Measurements from ENCODE around the gene PYROXD2.
"Not testable (repeated sequence)": the region's sequence is repeated elsewhere in the genome, so short reads cannot be mapped to it uniquely, and the experiment has no call there.

Gene PYROXD2

GRCh38 chr10:98388101-98388655, 26.8 kb downstream of the PYROXD2 start:
- no peak overlapping the region for H3K27ac ChIP-seq (ENCODE audit: low read length)
- ATAC-seq (ENCODE audit: insufficient read depth, low read depth), result no peak
- peaks cover 16% of the 10 kb centered on the region for H3K4me1 ChIP-seq (ENCODE audit: insufficient read depth, low read length)
- no peaks in the 10 kb centered on the region for H3K79me2 ChIP-seq (ENCODE audit: insufficient read depth, low read length)
- H3K36me3 ChIP-seq (ENCODE audit: insufficient read depth, low read length), result no peaks in the 10 kb centered on the region
- no peak for DNase-seq
- H3K27me3 ChIP-seq (ENCODE audit: insufficient read depth, low read length, poor library complexity), result no peaks in the 10 kb centered on the region
- TF ChIP-seq CTCF (IDR thresholded peaks at IDR 0.05; ENCODE audit: borderline replicate concordance, extremely low read depth, low read length, poor library complexity, severe bottlenecking) (no peak), EZH2 (IDR thresholded peaks at IDR 0.05; ENCODE audit: borderline replicate concordance, low read depth, low read length, severe bottlenecking) (no peak)
- no peak overlapping the region for H2AFZ ChIP-seq (ENCODE audit: low read depth, low read length)
- no peak overlapping the region for H3K4me2 ChIP-seq (ENCODE audit: insufficient read depth, low read length)
- H4K20me1 ChIP-seq (ENCODE audit: insufficient read depth, low read length), result peaks cover 2% of the 10 kb centered on the region
- no peaks in the 10 kb centered on the region for H3K9me3 ChIP-seq (ENCODE audit: insufficient read depth, low read length, severe bottlenecking)
- H3K9ac ChIP-seq (ENCODE audit: low read depth, low read length), result no peak overlapping the region
- no peak overlapping the region for H3K4me3 ChIP-seq (ENCODE audit: low read depth in 1 of 2, low read length in 2 of 2)

- no peak overlapping the region for H3K27ac ChIP-seq (ENCODE audit: low read length)
- H4K20me1 ChIP-seq (ENCODE audit: insufficient read depth, low read length), result no peaks in the 10 kb centered on the region; the same call in 1 of the 2 replicates
- no peak overlapping the region for H3K9ac ChIP-seq (ENCODE audit: low read depth, low read length)
- H2AFZ ChIP-seq (ENCODE audit: low read depth, low read length), result no peak overlapping the region
- no peak overlapping the region for H3K4me2 ChIP-seq (ENCODE audit: insufficient read depth, low read length)
- ATAC-seq (ENCODE audit: insufficient read depth, low read depth) (no peak), DNase-seq (no peak)
- no peaks in the 10 kb centered on the region for H3K79me2 ChIP-seq (ENCODE audit: insufficient read depth, low read length)
- no peaks in the 10 kb centered on the region for H3K36me3 ChIP-seq (ENCODE audit: insufficient read depth, low read length)
- H3K4me3 ChIP-seq (ENCODE audit: low read depth in 1 of 2, low read length in 2 of 2), result no peak overlapping the region
- H3K27me3 ChIP-seq (ENCODE audit: insufficient read depth, low read length, poor library complexity), result peaks cover 3% of the 10 kb centered on the region
- TF ChIP-seq EZH2 (IDR thresholded peaks at IDR 0.05; ENCODE audit: borderline replicate concordance, low read depth, low read length, severe bottlenecking) (no peak), CTCF (IDR thresholded peaks at IDR 0.05; ENCODE audit: borderline replicate concordance, extremely low read depth, low read length, poor library complexity, severe bottlenecking) (no peak)
- H3K4me1 ChIP-seq (ENCODE audit: insufficient read depth, low read length), result no peaks in the 10 kb centered on the region
- H3K9me3 ChIP-seq (ENCODE audit: insufficient read depth, low read length, severe bottlenecking), result no peaks in the 10 kb centered on the region
Observed at GRCh38 chr10:98384531-98385133, 30.4 kb downstream of the PYROXD2 start.

GRCh38 chr10:98383869-98384268, 31.1 kb downstream of the PYROXD2 start:
- no peak overlapping the region for H3K9ac ChIP-seq (ENCODE audit: low read depth, low read length)

GRCh38 chr10:98383134-98383667, 31.8 kb downstream of the PYROXD2 start:
- not testable (repeated sequence) for H3K4me2 ChIP-seq (ENCODE audit: insufficient read depth, low read length); DNase-seq; H3K36me3 ChIP-seq (ENCODE audit: insufficient read depth, low read length); H4K20me1 ChIP-seq (ENCODE audit: insufficient read depth, low read length); H3K9ac ChIP-seq (ENCODE audit: low read depth, low read length); H3K4me1 ChIP-seq (ENCODE audit: insufficient read depth, low read length); H3K9me3 ChIP-seq (ENCODE audit: insufficient read depth, low read length, severe bottlenecking); H3K27me3 ChIP-seq (ENCODE audit: insufficient read depth, low read length, poor library complexity); ATAC-seq (ENCODE audit: insufficient read depth, low read depth); H3K27ac ChIP-seq (ENCODE audit: low read length); H3K79me2 ChIP-seq (ENCODE audit: insufficient read depth, low read length); H3K4me3 ChIP-seq (ENCODE audit: low read depth in 1 of 2, low read length in 2 of 2); H2AFZ ChIP-seq (ENCODE audit: low read depth, low read length)

More at GRCh38 chr10:98383869-98384268, 31.1 kb downstream of the PYROXD2 start:
- no peak for DNase-seq
- no peak overlapping the region for H2AFZ ChIP-seq (ENCODE audit: low read depth, low read length)
- TF ChIP-seq CTCF (IDR thresholded peaks at IDR 0.05; ENCODE audit: borderline replicate concordance, extremely low read depth, low read length, poor library complexity, severe bottlenecking) (no peak), EZH2 (IDR thresholded peaks at IDR 0.05; ENCODE audit: borderline replicate concordance, low read depth, low read length, severe bottlenecking) (no peak)
- no peaks in the 10 kb centered on the region; the same call in 1 of the 2 replicates for H4K20me1 ChIP-seq (ENCODE audit: insufficient read depth, low read length)
- H3K9me3 ChIP-seq (ENCODE audit: insufficient read depth, low read length, severe bottlenecking), result no peaks in the 10 kb centered on the region
- H3K4me3 ChIP-seq (ENCODE audit: low read depth in 1 of 2, low read length in 2 of 2), result no peak overlapping the region
- H3K4me2 ChIP-seq (ENCODE audit: insufficient read depth, low read length), result no peak overlapping the region
- no peak overlapping the region for H3K27ac ChIP-seq (ENCODE audit: low read length)
- H3K36me3 ChIP-seq (ENCODE audit: insufficient read depth, low read length), result no peaks in the 10 kb centered on the region
- H3K79me2 ChIP-seq (ENCODE audit: insufficient read depth, low read length), result no peaks in the 10 kb centered on the region
- no peak for ATAC-seq (ENCODE audit: insufficient read depth, low read depth)
- no peaks in the 10 kb centered on the region for H3K4me1 ChIP-seq (ENCODE audit: insufficient read depth, low read length)
- H3K27me3 ChIP-seq (ENCODE audit: insufficient read depth, low read length, poor library complexity), result peaks cover 3% of the 10 kb centered on the region
